Effector CD4-positive, alpha-beta T cell (primary cell): ENCODE results near the gene TRAF3IP1.
"Not testable (repeated sequence)": the region's sequence is repeated elsewhere in the genome, so short reads cannot be mapped to it uniquely, and the experiment has no call there.

Experiments
- DNase-seq: peaks from one replicate; pipeline ENCODE4 v3.0.0-alpha.2; 2020

TRAF3IP1 gene

GRCh38 chr2:238344517-238344916 lies 24.2 kb downstream of the TRAF3IP1 start:
- DNase-seq = no peak

GRCh38 chr2:238345297-238345968 lies 25.1 kb downstream of the TRAF3IP1 start:
- no peak for DNase-seq

- DNase-seq = no peak
Observed at GRCh38 chr2:238346544-238346943, 26.2 kb downstream of the TRAF3IP1 start.

- no peak for DNase-seq
Observed at GRCh38 chr2:238350150-238350897, 30.0 kb downstream of the TRAF3IP1 start.

- DNase-seq = no peak
Observed at GRCh38 chr2:238351315-238351714, 31.0 kb downstream of the TRAF3IP1 start.

- DNase-seq = no peak
Observed at GRCh38 chr2:238352361-238352760, 32.0 kb downstream of the TRAF3IP1 start.

GRCh38 chr2:238358769-238359168 lies 38.5 kb downstream of the TRAF3IP1 start:
- DNase-seq = no peak

- no peak for DNase-seq
Observed at GRCh38 chr2:238359403-238359802, 39.1 kb downstream of the TRAF3IP1 start.

- DNase-seq = no peak
Observed at GRCh38 chr2:238361877-238362276, 41.6 kb downstream of the TRAF3IP1 start.

- DNase-seq = no peak
Observed at GRCh38 chr2:238362626-238363025, 42.3 kb downstream of the TRAF3IP1 start.

- no peak for DNase-seq
Observed at GRCh38 chr2:238369591-238370040, 49.3 kb downstream of the TRAF3IP1 start.

- DNase-seq = no peak
Observed at GRCh38 chr2:238370094-238370822, 49.9 kb downstream of the TRAF3IP1 start.

GRCh38 chr2:238370823-238371372 lies 50.6 kb downstream of the TRAF3IP1 start:
- DNase-seq = peak; percentile 31

- DNase-seq = not testable (repeated sequence)
Observed at GRCh38 chr2:238372277-238372676, 52.0 kb downstream of the TRAF3IP1 start.

GRCh38 chr2:238376884-238377391 lies 56.6 kb downstream of the TRAF3IP1 start:
- no peak for DNase-seq

GRCh38 chr2:238378230-238379095 lies 58.1 kb downstream of the TRAF3IP1 start:
- DNase-seq = no peak

GRCh38 chr2:238379096-238379810 lies 58.9 kb downstream of the TRAF3IP1 start:
- no peak for DNase-seq

- DNase-seq = no peak
Observed at GRCh38 chr2:238380336-238380735, 60.0 kb downstream of the TRAF3IP1 start.

- no peak for DNase-seq
Observed at GRCh38 chr2:238380785-238381184, 60.5 kb downstream of the TRAF3IP1 start.

- DNase-seq = no peak
Observed at GRCh38 chr2:238381341-238382115, 61.2 kb downstream of the TRAF3IP1 start.

- no peak for DNase-seq
Observed at GRCh38 chr2:238382381-238382781, 62.1 kb downstream of the TRAF3IP1 start.
